C4-2B (cell line): ENCODE data around the gene SH2D4B.
A peak's percentile ranks its signal among the peaks of the same experiment; 100 is the strongest.

Experiments used
- H3K27ac ChIP-seq: fragments of 450-650 bp; 2 replicates; pipeline ENCODE4 v1.5.1; 2017
- ZFX ChIP-seq: fragments of 450-650 bp; IDR thresholded peaks from 2 replicates; pipeline ENCODE4 v1.6.1; 2017
- TF ChIP-seq, protein P1 (sequence below): fragments of 450-650 bp; conservative IDR thresholded peaks from 2 replicates; pipeline ENCODE4 v1.5.1; 2017; ENCODE audit warnings: mild to moderate bottlenecking

The SH2D4B gene

DNA sequence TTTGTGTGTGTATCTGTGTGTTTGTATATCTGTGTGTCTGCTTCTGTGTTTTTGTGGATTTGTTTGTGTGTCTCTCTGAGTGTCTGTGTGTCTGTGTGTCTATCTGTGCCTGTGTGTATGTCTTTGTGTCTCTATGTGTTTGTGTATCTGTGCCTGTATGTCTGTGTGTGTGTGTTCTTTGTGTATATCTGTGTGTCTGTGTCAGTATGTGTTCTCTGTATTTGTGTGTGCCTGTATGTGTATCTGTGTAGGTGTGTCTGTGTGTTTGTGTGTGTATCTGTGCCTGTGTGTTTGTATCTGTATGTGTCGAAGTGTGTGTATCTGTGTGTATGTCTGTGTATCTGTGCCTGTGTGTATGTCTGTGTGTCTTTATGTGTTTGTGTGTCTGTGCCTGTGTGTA, 118.2 kb downstream of the SH2D4B start:
- no peak overlapping the region for H3K27ac ChIP-seq
- no peak for TF ChIP-seq ZFX
- TF ChIP-seq, protein P1, sequence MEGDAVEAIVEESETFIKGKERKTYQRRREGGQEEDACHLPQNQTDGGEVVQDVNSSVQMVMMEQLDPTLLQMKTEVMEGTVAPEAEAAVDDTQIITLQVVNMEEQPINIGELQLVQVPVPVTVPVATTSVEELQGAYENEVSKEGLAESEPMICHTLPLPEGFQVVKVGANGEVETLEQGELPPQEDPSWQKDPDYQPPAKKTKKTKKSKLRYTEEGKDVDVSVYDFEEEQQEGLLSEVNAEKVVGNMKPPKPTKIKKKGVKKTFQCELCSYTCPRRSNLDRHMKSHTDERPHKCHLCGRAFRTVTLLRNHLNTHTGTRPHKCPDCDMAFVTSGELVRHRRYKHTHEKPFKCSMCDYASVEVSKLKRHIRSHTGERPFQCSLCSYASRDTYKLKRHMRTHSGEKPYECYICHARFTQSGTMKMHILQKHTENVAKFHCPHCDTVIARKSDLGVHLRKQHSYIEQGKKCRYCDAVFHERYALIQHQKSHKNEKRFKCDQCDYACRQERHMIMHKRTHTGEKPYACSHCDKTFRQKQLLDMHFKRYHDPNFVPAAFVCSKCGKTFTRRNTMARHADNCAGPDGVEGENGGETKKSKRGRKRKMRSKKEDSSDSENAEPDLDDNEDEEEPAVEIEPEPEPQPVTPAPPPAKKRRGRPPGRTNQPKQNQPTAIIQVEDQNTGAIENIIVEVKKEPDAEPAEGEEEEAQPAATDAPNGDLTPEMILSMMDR = no peak

DNA sequence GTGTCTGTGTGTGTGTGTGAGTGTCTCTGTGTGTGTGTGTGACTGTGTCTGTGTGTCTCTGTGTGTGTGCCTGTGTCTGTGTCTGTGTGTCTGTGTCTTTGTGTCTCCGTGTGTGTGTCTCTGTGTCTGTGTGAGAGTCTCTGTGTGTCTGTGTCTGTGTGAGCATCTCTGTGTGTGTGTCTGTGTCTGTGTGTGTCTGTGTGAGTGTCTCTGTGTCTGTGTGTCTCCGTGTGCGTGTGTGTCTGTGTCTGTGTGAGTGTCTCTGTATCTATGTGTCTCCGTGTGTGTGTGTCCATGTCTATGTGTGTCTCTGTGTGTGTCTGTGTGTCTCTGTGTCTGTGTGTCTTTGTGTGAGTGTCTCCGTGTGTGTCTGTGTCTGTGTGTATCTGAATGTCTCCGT, 120.4 kb downstream of the SH2D4B start:
- TF ChIP-seq, protein P1 = no peak
- TF ChIP-seq ZFX = no peak
- no peak overlapping the region for H3K27ac ChIP-seq

GRCh38 chr10:80659289-80659688, 121.6 kb downstream of the SH2D4B start:
- H3K27ac ChIP-seq = no peak overlapping the region
- TF ChIP-seq ZFX = no peak
- TF ChIP-seq, protein P1 = no peak

- no peak for TF ChIP-seq ZFX
- TF ChIP-seq, protein P1 = no peak
- H3K27ac ChIP-seq = no peak overlapping the region
These were observed 122.6 kb downstream of the SH2D4B start for GRCh38 chr10:80660266-80660665.

DNA sequence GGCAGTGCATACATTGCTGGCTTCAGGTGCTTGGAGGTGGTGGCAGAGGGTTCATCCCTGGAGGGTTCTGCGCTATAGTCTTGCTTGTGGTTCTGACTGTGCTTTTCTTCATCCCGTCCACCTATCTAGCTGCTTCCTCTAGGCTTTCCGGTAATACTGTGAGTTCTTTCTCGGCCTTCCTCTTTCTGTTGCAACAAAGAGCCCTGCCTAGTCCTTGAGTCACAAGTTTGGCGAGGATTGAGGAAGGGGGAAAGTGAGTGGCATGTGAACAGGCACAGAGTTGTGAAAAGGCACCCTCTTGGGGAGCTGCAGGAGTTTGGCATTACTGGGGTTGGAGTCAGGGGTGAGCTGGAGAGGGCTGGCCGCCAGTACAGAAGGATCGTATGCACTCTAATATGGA, 123.0 kb downstream of the SH2D4B start:
- TF ChIP-seq, protein P1 = no peak
- TF ChIP-seq ZFX = no peak
- H3K27ac ChIP-seq = no peak overlapping the region

DNA sequence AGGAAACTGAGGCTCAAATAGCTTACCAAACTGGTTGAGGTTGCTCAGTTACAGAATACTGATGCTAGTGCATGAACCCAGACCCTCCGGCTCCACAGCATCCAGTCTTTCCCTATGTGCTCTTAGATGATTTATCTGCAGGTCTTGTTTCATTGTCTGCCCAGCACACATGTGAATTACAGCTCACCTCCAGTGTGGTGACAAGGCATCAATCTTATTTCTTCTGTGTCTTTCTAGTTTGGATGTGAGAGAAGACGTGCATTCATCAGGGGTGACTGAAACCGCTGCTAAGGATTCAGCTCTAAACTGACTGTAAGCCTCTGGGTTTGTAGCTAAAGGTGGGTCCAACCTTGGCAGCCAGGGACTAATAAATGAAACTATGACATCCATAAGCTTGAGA, 123.8 kb downstream of the SH2D4B start:
- H3K27ac ChIP-seq = no peak overlapping the region
- TF ChIP-seq, protein P1 = no peak
- no peak for TF ChIP-seq ZFX

GRCh38 chr10:80662429-80663261, 124.9 kb downstream of the SH2D4B start:
- TF ChIP-seq, protein P1 = peak; percentile 95
- TF ChIP-seq ZFX = no peak
- H3K27ac ChIP-seq = no peak overlapping the region
